H1 (cell line): ENCODE measurements around the gene ZNF382. TPM values are rescaled to one million over a fixed set of nuclear protein-coding genes. Genes with fewer than 3 reads are reported as not detected.

Experiments used
- CTCF ChIA-PET: fragments of 300-600 bp; sonication (Branson Sonifier 250); formaldehyde crosslinking; loops from one replicate; lab custom pipeline; 2021; ENCODE audit not compliant: partially characterized antibody; lab: Charles Lee
- POLR2A ChIA-PET: fragments of 300-600 bp; sonication (Branson Sonifier 250); formaldehyde crosslinking; loops from one replicate; lab custom pipeline; 2021; ENCODE audit warnings: inconsistent platforms; ENCODE audit not compliant: partially characterized antibody; lab: Charles Lee
- DNase-seq, 2 experiments: peaks; one replicate each; pipeline versions ENCODE4 v3.0.0 to v3.0.0-alpha.2; 2010 to 2022; ENCODE audit warnings: low spot score in 2 of 2, low read depth in 1 of 2, mixed read lengths in 1 of 2
- FAIRE-seq: peaks from 2 replicates; lab custom pipeline; 2011; peaks lifted over from hg19 to GRCh38; lab: Jason Lieb, UNC
- H2AFZ ChIP-seq: 2 replicates; pipeline ENCODE4 v1.8.1; 2012; ENCODE audit warnings: low read length, inconsistent platforms
- H2AK5ac ChIP-seq: 2 replicates; pipeline ENCODE4 v1.6.1; 2013; ENCODE audit warnings: low read depth, low read length
- H2BK120ac ChIP-seq: replicated peaks from 2 replicates; pipeline ENCODE3; 2013; ENCODE audit warnings: low read depth, low read length, inconsistent platforms
- H2BK12ac ChIP-seq: 2 replicates; pipeline ENCODE4 v1.6.1; 2013; ENCODE audit warnings: low read depth, low read length
- H2BK15ac ChIP-seq: 2 replicates; pipeline ENCODE4 v1.6.1; 2013; ENCODE audit warnings: low read length
- H2BK20ac ChIP-seq: 2 replicates; pipeline ENCODE4 v1.6.1; 2013; ENCODE audit warnings: low read length
- H2BK5ac ChIP-seq: 2 replicates; pipeline ENCODE4 v1.6.1; 2013; ENCODE audit warnings: low read depth, low read length
- H3K14ac ChIP-seq: 2 replicates; pipeline ENCODE4 v1.6.1; 2013; ENCODE audit warnings: inconsistent platforms; ENCODE audit not compliant: insufficient read length
- H3K18ac ChIP-seq: 2 replicates; pipeline ENCODE4 v1.6.1; 2013; ENCODE audit warnings: low read length; ENCODE audit errors: extremely low read depth
- H3K23ac ChIP-seq: 2 replicates; pipeline ENCODE4 v1.6.1; 2013; ENCODE audit warnings: inconsistent platforms; ENCODE audit not compliant: insufficient read length
- H3K23me2 ChIP-seq: 2 replicates; pipeline ENCODE4 v1.6.1; 2013; ENCODE audit warnings: low read depth, low read length
- H3K27ac ChIP-seq: 2 replicates; pipeline ENCODE4 v1.6.1; 2011; ENCODE audit warnings: low read depth, low read length, inconsistent platforms
- H3K27me3 ChIP-seq, 4 experiments: replicated peaks in 1 of 4; 1 replicate in 1 of 4; 2 replicates in 3 of 4; pipeline versions ENCODE4 v1.6.1 to v1.8.1; 2011 to 2013; ENCODE audit warnings: low read length in 3 of 4, mild to moderate bottlenecking in 3 of 4, inconsistent platforms in 2 of 4, mixed read lengths in 2 of 4, moderate library complexity in 1 of 4; ENCODE audit not compliant: control insufficient read depth in 3 of 4, insufficient read depth in 3 of 4; ENCODE audit errors: extremely low read depth in 1 of 4
- H3K36me3 ChIP-seq, 4 experiments: 2 replicates each; pipeline versions ENCODE4 v1.6.1 to v1.8.1; 2011 to 2013; ENCODE audit warnings: mild to moderate bottlenecking in 4 of 4, low read length in 3 of 4, moderate library complexity in 2 of 4, control low read depth in 1 of 4, inconsistent platforms in 1 of 4; ENCODE audit not compliant: insufficient read depth in 4 of 4, control insufficient read depth in 2 of 4
- H3K4ac ChIP-seq: replicated peaks from 2 replicates; pipeline ENCODE3; 2013; ENCODE audit warnings: low read length, low read depth, mixed read lengths, inconsistent platforms; ENCODE audit not compliant: insufficient read length
- H3K4me1 ChIP-seq, 4 experiments: replicated peaks in 1 of 4; 1 replicate in 1 of 4; 2 replicates in 3 of 4; pipeline versions ENCODE4 v1.6.1 to v1.8.1; 2011 to 2013; ENCODE audit warnings: low read length in 3 of 4, inconsistent platforms in 2 of 4, mixed read lengths in 1 of 4; ENCODE audit not compliant: insufficient read depth in 4 of 4, control insufficient read depth in 3 of 4
- H3K4me2 ChIP-seq, 2 experiments: 2 replicates each; pipeline versions ENCODE4 v1.6.1 to v1.8.1; 2011 to 2013; ENCODE audit warnings: low read depth in 2 of 2, low read length in 2 of 2, control low read depth in 1 of 2, inconsistent platforms in 1 of 2, mild to moderate bottlenecking in 1 of 2; ENCODE audit not compliant: insufficient read depth in 1 of 2
- H3K4me3 ChIP-seq, 4 experiments: fragments of 200-600, 300-600 bp in 1 of 4; sonication (generic), shearing (Covaris generic), sonication (Bioruptor Twin) in 1 of 4; 2 replicates each; pipeline versions ENCODE4 v1.5.1 to v1.8.1; 2011 to 2016; ENCODE audit warnings: low read length in 4 of 4, low read depth in 3 of 4, control low read depth in 2 of 4, inconsistent platforms in 2 of 4, mild to moderate bottlenecking in 2 of 4, mixed read lengths in 1 of 4, moderate library complexity in 1 of 4; ENCODE audit not compliant: insufficient read depth in 2 of 4; ENCODE audit errors: extremely low read depth in 1 of 4
- H3K56ac ChIP-seq: replicated peaks from 2 replicates; pipeline ENCODE3; 2013; ENCODE audit warnings: low read depth, mild to moderate bottlenecking, mixed read lengths, low read length, inconsistent platforms; ENCODE audit not compliant: insufficient read length
- H3K79me1 ChIP-seq: 2 replicates; pipeline ENCODE4 v1.6.1; 2013; ENCODE audit warnings: low read depth, low read length, control low read depth
- H3K79me2 ChIP-seq, 2 experiments: 2 replicates each; pipeline versions ENCODE4 v1.6.1 to v1.8.1; 2012 to 2013; ENCODE audit warnings: low read length in 2 of 2, mild to moderate bottlenecking in 2 of 2, inconsistent platforms in 1 of 2; ENCODE audit not compliant: insufficient read depth in 2 of 2, control insufficient read depth in 1 of 2
- H3K9ac ChIP-seq, 4 experiments: replicated peaks in 1 of 4; 1 replicate in 1 of 4; 2 replicates in 3 of 4; pipeline versions ENCODE4 v1.6.1 to v1.8.1; 2011 to 2013; ENCODE audit warnings: low read depth in 3 of 4, low read length in 3 of 4, control low read depth in 2 of 4, mild to moderate bottlenecking in 2 of 4, moderate library complexity in 2 of 4, inconsistent platforms in 1 of 4; ENCODE audit errors: extremely low read depth in 1 of 4
- H3K9me3 ChIP-seq, 2 experiments: 2 replicates each; pipeline versions ENCODE4 v1.6.1 to v1.8.1; 2012 to 2013; ENCODE audit warnings: mild to moderate bottlenecking in 2 of 2, moderate library complexity in 2 of 2, control low read depth in 1 of 2, inconsistent platforms in 1 of 2, low read depth in 1 of 2, low read length in 1 of 2, mixed read lengths in 1 of 2; ENCODE audit not compliant: insufficient read depth in 2 of 2
- H4K20me1 ChIP-seq, 2 experiments: replicated peaks in 1 of 2; 2 replicates each; pipeline versions ENCODE3 to v1.8.1; 2011 to 2013; ENCODE audit warnings: inconsistent platforms in 2 of 2, low read length in 2 of 2, mild to moderate bottlenecking in 1 of 2; ENCODE audit not compliant: insufficient read depth in 2 of 2, control insufficient read depth in 1 of 2
- H4K5ac ChIP-seq: 2 replicates; pipeline ENCODE4 v1.6.1; 2013; ENCODE audit warnings: low read length, low read depth, mixed read lengths, inconsistent platforms; ENCODE audit not compliant: insufficient read length
- H4K8ac ChIP-seq: 2 replicates; pipeline ENCODE4 v1.8.0; 2013; ENCODE audit warnings: mild to moderate bottlenecking, moderate library complexity, low read length, inconsistent platforms; ENCODE audit not compliant: insufficient read depth; ENCODE audit errors: extremely low read depth
- H4K91ac ChIP-seq: replicated peaks from 2 replicates; pipeline ENCODE3; 2013; ENCODE audit warnings: low read length, mixed read lengths, inconsistent platforms; ENCODE audit not compliant: insufficient read length
- ASH2L ChIP-seq: fragments of 200-600, 300-600 bp; sonication (generic); IDR thresholded peaks from one replicate; pipeline ENCODE4 v1.7.1; 2017; ENCODE audit warnings: low read length
- CHD2 ChIP-seq: IDR thresholded peaks from 2 replicates; pipeline ENCODE4 v1.6.1; 2012; ENCODE audit warnings: low read length, improper control_type of control experiment
- CTBP2 ChIP-seq: IDR thresholded peaks from 2 replicates; pipeline ENCODE4 v1.7.0; 2011; ENCODE audit warnings: borderline replicate concordance, mild to moderate bottlenecking, moderate library complexity, mixed read lengths, low read length; ENCODE audit not compliant: insufficient read depth, insufficient read length
- EP300 ChIP-seq, 2 experiments: IDR thresholded peaks; 1 replicate in 1 of 2; 2 replicates in 1 of 2; pipeline ENCODE4 v1.6.1; 2011 to 2012; ENCODE audit warnings: low read depth in 2 of 2, low read length in 2 of 2, mild to moderate bottlenecking in 2 of 2, borderline replicate concordance in 1 of 2, inconsistent platforms in 1 of 2, moderate library complexity in 1 of 2
- HDAC2 ChIP-seq, 2 experiments: fragments of 300-600 bp in 1 of 2; sonication (generic) in 1 of 2; IDR thresholded peaks; 2 replicates each; pipeline ENCODE4 v1.6.1; 2011 to 2012; ENCODE audit warnings: low read depth in 2 of 2, low read length in 2 of 2, mild to moderate bottlenecking in 2 of 2, moderate library complexity in 2 of 2, borderline replicate concordance in 1 of 2, inconsistent platforms in 1 of 2
- HDAC6 ChIP-seq: IDR thresholded peaks from one replicate; pipeline ENCODE4 v1.7.1; 2012; ENCODE audit warnings: low read depth, mild to moderate bottlenecking, inconsistent platforms, low read length, moderate library complexity
- JUN ChIP-seq: IDR thresholded peaks from 2 replicates; pipeline ENCODE4 v1.6.1; 2011; ENCODE audit warnings: low read depth, mild to moderate bottlenecking, improper control_type of control experiment, low read length
- POLR2AphosphoS5 ChIP-seq: IDR thresholded peaks from 2 replicates; pipeline ENCODE4 v1.6.1; 2011; ENCODE audit warnings: low read depth, low read length
- RAD21 ChIP-seq, 2 experiments: IDR thresholded peaks in 1 of 2; conservative IDR thresholded peaks in 1 of 2; 2 replicates each; pipeline ENCODE4 v1.6.1; 2011; ENCODE audit warnings: low read depth in 2 of 2, low read length in 2 of 2, improper control_type of control experiment in 1 of 2, inconsistent platforms in 1 of 2, mild to moderate bottlenecking in 1 of 2, moderate library complexity in 1 of 2
- RFX5 ChIP-seq: IDR thresholded peaks from 2 replicates; pipeline ENCODE4 v1.6.1; 2011; ENCODE audit warnings: low read depth, low read length, improper control_type of control experiment, borderline replicate concordance
- RNF2 ChIP-seq: fragments of 200-900, 300-1000 bp; sonication (generic); IDR thresholded peaks from 2 replicates; pipeline ENCODE4 v1.7.1; 2016; ENCODE audit warnings: borderline replicate concordance, low read depth, mild to moderate bottlenecking, antibody characterized with exemption, low read length; ENCODE audit not compliant: poor library complexity, severe bottlenecking; ENCODE audit errors: missing control alignments
- SIX5 ChIP-seq: IDR thresholded peaks from 2 replicates; pipeline ENCODE4 v1.6.1; 2011; ENCODE audit warnings: mild to moderate bottlenecking, low read depth, low read length
- SP2 ChIP-seq: IDR thresholded peaks from 2 replicates; pipeline ENCODE4 v1.6.1; 2012; ENCODE audit warnings: mild to moderate bottlenecking, low read length, inconsistent platforms
- SUZ12 ChIP-seq: fragments of 200-600 bp; sonication (generic); IDR thresholded peaks from 2 replicates; pipeline ENCODE4 v1.6.1; 2012; ENCODE audit warnings: mild to moderate bottlenecking, inconsistent platforms, low read length, moderate library complexity, mixed read lengths
- WGBS, 2 experiments: shearing (Covaris generic) in 1 of 2; methylation state at CpG; one replicate each; pipeline versions ENCODE4 v1.1.6 to v1.1.7; 2013 to 2015; ENCODE audit warnings: low lambda C conversion rate in 2 of 2, mixed read lengths in 2 of 2, inconsistent platforms in 1 of 2, low coverage in 1 of 2, missing lambda C conversion rate in 1 of 2; ENCODE audit not compliant: insufficient replicate concordance in 2 of 2, insufficient coverage in 1 of 2, insufficient read length in 1 of 2; ENCODE audit errors: extremely low coverage in 1 of 2, missing lambda C conversion rate in 1 of 2; 5-methylcytosine and 5-hydroxymethylcytosine counted together
- polyA plus RNA-seq, 7 experiments: library from polyadenylated mRNA; depleted of rRNA in 3 of 7; stranded (reverse) in 5 of 7; unstranded in 2 of 7; fragments of >200 nt in 5 of 7; fragments of 200-250 nt in 2 of 7; gene quantifications; 1 replicate in 5 of 7; 2 replicates in 1 of 7; 4 replicates in 1 of 7; pipeline versions ENCODE4 v1.2.1 to v1.2.3, GENCODE V29; 2011 to 2013; ENCODE audit warnings: missing spikeins in 2 of 7, mixed read lengths in 2 of 7
- total RNA-seq: library from RNA; stranded (reverse); fragmentation: NEBNext Ultra II Directional; extraction: Animal tissue kit (Norgen Biotek cat#: 25700); gene quantifications from 2 replicates; pipeline ENCODE4 v1.2.1, GENCODE V29; 2021

Gene ZNF382
- total and polyA plus RNA-seq, 2 of the 8 experiments (the other 6 are each of a cell fraction or from before 2014, with no cell fraction given), result 1.9 to 6.3 TPM

DNA sequence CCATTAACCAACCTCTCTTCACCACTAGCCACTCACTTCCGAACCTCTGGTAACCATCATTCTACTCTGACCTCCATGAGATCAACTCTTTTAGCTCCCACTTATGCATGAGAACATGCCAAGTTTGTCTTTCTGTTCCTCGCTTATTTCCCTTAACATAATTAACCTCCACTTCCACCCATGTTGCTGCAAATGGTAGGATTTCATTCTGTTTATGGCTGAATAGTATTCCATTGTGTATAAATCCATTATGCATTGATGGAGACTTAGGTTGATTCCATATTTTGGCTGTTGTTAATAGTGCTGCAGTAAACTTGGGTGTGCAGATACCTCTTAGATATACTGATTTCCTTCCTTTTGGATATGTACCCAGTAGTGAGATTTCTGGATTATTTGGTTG is 30.2 kb downstream of the ZNF382 start:
- Histone ChIP-seq H3K27me3 (no peaks in the 10 kb centered on the region), H3K36me3 (peaks cover 0 to 18% (median 8%) of the 10 kb centered on the region in 4 experiments; a peak in 4 of 8 replicates), H3K9me3 (peaks cover 59 to 79% of the 10 kb centered on the region in 2 experiments), H4K5ac (no peak overlapping the region), H2AFZ (no peak overlapping the region), H3K23me2 (no peaks in the 10 kb centered on the region), H3K4me3 (no peak overlapping the region), H3K56ac (no peak overlapping the region), H3K4ac (no peak overlapping the region), H2BK15ac (no peak overlapping the region), H2AK5ac (no peak overlapping the region), H3K79me1 (no peaks in the 10 kb centered on the region), H3K4me2 (no peak overlapping the region), H3K4me1 (no peaks in the 10 kb centered on the region), H3K14ac (no peak overlapping the region), H4K20me1 (no peaks in the 10 kb centered on the region), H4K8ac (no peak overlapping the region), H2BK20ac (no peak overlapping the region), H3K27ac (no peak overlapping the region), H2BK120ac (no peak overlapping the region), H2BK5ac (no peak overlapping the region), H3K79me2 (no peaks in the 10 kb centered on the region), H3K9ac (no peak overlapping the region), H2BK12ac (no peak overlapping the region), H3K23ac (no peak overlapping the region), H3K18ac (no peak overlapping the region), H4K91ac (no peak overlapping the region)
- ChIA-PET POLR2A (no interaction called here), CTCF (no interaction called here)
- no peak for DNase-seq
- no peak for FAIRE-seq
- 91% methylated on average over 2 of the region's 2 CpGs; no CpG with 5 or more reads in 1 of the 2 experiments for WGBS, 2 experiments
- TF ChIP-seq ASH2L (no peak), HDAC6 (no peak), SIX5 (no peak), RNF2 (no peak), HDAC2 (IDR thresholded peaks at IDR 0.05; ENCODE audit: borderline replicate concordance in 1 of 2, low read depth in 2 of 2, low read length in 2 of 2) (no peak), RAD21 (IDR thresholded peaks at IDR 0.05 in 1 of 2, conservative IDR thresholded peaks at IDR 0.05 in 1 of 2; ENCODE audit: low read depth in 2 of 2, low read length in 2 of 2) (no peak), EP300 (IDR thresholded peaks at IDR 0.05; ENCODE audit: borderline replicate concordance in 1 of 2, low read depth in 2 of 2, low read length in 2 of 2) (no peak), CTBP2 (no peak), CHD2 (no peak), JUN (no peak), SUZ12 (no peak), RFX5 (no peak), POLR2AphosphoS5 (no peak), SP2 (no peak)
